HG03442 (cell line): ENCODE data around the gene BHLHE41.

ENCODE experiments used
- ATAC-seq: cut with Tn5 transposase; IDR thresholded peaks from one replicate; pipeline ENCODE4 v1.9.1; 2021; ENCODE audit warnings: mild to moderate bottlenecking, moderate library complexity; ENCODE audit not compliant: unreplicated experiment

Gene BHLHE41

DNA sequence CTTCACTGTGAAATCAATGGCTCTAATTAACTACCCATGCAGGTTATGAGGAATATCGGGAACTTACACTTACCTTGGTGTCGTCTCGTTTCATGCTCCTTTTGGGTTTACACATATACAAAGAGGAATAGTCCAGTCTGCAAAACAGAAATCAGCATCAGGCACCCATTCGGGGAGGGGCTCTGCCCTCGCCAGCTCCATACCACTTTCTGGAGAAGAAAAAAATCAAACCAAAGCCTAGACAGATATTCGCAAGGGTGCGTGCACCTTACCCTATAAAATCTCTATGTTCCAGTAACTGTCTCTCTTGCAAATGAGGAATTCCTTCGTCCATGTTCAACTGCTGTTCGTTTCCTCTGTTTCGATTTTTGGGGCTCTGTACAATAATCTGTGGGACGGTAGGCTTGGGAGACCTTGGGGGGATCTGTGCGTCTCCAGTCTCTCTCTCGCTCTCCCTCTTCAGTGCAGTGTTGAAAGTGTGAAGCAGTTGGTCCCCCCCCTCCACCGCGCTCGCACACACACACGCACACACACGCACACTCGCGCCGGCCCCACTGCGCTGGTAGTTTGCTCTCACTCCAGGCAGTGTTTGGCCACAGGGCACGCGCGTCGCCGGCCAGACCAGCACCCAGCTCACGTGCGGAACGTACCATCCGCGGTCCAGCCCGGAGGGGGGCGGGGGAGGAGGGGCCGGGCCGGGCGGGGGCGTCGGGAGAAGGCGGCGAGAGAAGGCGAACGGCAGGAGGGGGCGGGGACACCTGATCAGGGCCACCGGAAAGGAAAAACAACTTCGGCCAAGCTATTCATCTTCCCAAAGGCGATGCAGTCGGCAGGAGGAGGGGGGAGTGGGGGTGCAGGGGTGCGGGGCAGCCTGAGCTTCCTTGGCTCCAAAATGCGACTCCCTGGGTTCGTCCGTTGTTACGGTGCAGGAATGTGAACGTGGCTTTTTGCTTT is at the start of gene BHLHE41:
BHLHE41 (minus strand) TSS at position 592 of the 954 bp plus-strand sequence; CDS start at position 334, 258 bp downstream.
- ATAC-seq = no peak

DNA sequence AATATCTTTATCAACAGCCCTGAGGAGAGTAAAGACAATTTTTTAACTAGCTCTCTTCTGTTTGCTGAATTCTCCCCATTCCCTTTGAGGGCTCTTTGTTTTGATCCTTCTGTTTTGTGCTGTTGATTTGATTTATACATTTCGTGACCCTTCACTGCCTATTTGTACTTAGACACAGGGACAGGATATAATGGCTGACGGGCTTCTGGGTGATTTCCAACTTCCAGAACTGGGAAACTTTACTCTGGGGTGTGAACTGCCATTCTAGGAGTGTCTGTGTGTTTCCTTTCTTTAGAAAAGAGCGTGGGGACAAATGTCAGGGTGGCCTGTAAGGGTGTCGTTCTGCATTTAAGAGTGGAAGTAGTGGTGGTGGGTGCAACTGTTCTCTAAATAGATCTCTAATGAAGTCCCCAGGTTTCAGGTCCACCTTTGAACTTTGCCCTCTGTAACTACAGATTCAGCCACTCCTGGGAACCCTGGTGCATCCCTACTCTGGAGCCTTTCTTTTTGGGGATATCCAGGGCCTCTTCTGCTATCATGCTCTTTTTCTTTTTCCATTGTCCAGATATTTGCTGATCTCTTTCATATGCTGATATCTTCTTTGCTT is 48.2 kb upstream of the BHLHE41 start:
- ATAC-seq = no peak

DNA sequence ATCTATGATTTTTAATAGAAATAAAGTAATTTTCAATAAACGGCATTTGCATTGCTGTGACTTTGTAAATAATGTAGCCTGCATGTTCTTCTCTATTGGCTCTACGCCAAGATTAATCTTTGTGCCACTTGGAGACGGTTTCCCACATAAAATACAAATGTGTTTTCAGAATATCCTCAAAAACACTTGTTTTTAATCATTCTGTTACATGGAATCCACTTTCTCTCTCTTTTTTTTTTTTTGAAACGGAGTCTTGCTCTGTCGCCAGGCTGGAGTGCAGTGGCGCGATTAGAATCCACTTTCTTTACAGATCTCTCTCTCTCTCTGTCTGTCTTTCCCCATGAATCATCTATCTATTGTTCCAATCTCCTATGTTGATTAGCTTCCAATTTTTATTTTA is 47.7 kb upstream of the BHLHE41 start:
- ATAC-seq = no peak

DNA sequence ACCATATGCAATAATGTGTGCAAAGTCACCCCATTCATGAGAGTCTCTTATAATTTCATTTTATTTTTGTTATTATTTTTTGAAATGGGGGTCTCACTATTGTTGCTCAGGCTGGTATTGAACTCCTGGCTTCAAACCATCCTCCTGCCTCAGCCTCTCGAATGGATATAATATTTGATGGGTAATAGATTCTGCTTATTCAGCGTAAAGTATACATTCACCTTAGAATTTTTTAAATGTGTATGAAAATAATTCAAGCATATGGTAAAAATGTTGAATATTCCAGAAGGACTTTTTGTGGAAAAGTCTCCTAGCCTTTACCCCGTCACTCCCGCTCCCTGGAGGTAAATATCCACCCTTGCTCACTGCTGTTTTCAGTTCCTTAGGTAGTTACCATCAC is 47.2 kb upstream of the BHLHE41 start:
- no peak for ATAC-seq

DNA sequence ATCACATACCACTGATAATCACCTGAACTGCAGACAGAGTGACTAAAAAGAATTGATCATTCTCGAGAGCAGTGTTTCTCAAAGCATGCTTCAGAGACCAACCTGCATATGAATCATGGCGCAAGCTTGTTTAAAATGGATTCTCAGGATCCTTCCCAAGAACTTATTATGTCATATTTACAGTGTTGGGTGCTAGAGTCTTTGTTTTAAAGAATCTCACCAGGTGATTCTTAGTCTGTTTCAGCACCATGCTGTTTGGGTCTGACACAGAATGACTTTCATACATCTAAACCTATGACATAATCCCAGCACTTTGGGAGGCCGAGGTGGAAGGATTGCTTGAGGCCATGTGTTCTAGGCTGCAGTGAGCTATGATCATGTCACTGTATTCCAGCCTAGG is 39.3 kb upstream of the BHLHE41 start:
- ATAC-seq = no peak

DNA sequence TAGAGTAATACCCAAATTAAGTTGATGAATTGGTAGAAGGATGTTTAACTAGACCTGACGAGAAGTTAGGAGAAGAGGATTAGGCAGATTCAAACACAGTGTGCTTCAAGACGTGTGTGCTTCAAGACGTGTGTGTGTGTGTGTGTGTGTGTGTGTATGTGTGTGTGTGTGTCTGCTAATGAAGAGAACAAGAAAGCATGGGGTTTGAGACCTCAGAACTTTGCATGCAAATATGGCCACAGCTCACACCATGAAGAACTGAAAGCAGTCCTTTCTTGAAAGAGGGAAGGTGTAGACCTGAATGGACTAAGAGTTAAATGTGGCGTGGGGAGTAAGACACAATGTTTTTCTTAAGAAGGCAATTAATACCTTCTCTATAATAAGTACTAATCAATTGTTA is 38.1 kb upstream of the BHLHE41 start:
- peak; percentile 90 for ATAC-seq

DNA sequence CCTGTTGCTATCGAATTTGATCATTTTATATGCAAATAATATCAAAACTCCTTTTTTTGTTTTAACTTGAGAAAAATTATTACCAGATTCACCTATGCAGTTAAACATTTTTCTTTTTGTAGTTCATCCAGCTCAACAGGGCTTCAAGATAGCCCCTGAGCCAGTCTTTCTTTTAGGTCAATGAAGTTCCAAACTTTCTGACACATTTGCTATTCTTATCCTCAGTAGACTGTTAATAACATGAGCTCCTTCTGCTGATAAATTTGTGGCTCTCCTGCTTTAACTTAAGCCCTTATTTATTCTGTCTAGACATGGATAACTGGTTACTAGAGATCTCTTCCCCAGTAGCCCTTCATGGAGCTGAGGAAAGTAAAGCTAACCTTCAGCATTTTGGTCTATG is 37.3 kb upstream of the BHLHE41 start:
- ATAC-seq = no peak

DNA sequence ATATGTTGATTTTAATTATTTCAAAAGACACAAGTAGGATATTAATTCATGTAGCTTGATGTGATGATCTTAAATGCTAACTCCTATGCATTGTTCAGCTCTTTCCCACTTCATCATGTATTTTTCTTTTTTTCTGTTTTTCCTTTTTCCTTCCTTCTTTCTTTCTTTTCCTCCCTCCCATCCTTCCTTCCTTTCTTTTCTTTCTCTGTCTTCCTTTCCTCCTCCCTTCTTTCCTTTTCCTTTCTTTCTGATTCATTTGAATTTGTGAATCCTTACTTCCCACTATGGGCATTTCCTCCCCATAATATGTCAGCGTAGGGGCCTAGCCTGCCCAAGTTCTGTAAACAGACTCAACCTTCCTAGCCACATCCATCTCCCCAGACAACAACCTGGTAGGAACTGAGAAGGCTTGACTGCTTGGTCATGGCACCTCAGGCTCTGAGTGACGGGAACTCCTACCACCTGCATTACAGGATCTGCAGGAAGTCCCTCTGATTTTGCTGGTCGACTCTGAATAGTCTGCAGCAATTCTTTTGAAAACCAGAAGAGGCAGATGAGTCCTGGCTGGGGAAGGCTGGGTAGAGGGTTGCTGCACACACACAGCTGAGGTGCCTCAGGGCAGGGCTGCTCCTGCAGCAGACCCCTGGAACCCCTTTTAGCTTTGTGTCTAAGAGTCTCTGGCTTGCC is 33.4 kb upstream of the BHLHE41 start:
- ATAC-seq = no peak

DNA sequence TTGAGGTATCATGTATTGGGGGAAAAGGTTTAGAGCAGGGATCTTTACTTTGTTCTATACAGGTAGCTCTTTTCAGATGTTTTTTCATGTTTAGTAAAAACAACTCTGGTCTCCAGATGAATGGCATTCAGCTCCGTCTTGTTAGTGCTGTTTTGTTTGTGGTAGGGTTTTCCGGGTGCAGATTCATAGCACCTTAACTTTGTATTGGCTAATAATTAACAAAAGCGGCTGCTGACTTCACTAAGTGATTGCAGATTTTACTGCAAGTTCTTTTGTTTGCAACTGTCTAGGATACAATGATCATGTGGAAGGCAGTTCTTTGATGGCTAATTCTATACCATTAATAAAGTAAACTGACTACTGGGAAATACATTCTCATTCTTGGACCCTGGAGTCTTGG is 32.2 kb upstream of the BHLHE41 start:
- ATAC-seq = no peak

DNA sequence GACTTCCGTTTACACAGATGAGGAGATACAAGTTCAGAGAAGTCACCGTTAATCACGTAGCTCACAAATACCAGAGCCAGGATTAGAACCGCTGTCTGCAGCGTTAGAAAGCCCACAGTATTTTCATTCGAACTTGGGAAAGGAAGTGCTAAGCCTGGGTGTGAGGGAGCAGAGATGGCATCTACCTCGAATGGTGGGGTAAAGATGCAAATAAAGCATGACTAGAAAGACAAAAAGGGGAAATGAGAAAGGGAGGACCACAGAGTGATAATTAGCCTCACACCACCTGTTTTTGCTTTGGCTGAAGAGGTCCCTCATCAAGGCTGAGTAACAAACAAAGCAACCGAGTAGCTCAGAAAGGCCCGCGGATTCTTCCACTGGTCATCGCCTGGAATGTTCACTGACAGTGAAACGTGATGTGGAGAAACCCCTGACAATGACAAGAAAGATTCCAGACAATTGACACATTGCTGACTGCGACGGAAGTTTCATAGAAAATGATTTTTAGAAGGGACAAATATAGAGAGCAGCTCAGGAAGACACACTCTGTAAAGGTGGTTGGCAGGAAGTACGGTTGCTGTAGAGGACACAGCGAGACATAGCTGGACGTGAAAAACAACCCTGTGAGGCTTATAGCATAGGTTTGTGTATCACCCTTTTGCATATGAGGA is 31.5 kb upstream of the BHLHE41 start:
- peak; percentile 89 for ATAC-seq

DNA sequence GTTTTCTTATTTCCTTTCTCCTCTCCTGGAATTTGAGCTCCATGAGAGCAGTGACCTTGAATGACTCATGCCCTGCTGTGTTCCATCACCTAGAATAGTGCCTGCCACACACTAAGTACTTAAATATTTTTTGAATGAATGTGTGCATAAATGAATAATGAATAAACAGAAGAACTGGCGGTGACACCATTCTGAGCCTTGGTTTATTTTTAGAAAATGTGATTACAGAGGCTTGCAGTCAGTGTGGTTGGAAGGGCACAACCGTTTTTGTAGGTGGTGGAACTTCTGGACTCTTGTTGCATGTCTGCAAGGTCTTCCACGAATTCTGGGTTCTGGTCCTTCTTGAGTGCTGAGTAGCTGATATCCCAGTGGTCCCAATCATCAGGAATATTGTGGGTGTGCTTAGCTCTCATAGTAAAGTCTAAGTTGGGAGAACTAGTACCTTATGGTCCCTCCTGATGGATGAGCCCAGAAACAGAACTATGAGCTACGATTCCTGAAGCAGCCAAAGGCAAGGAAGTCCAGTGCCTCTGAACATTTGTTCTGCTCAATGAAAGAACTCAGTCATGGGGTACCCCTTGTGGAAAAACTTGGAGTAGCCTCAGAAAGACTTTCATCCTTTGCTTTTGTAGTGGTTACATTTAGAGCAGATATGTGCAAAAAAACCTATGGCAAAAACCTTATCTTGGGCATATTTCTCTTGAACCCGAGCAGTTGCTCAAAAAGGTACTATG is 28.8 kb upstream of the BHLHE41 start:
- no peak for ATAC-seq

DNA sequence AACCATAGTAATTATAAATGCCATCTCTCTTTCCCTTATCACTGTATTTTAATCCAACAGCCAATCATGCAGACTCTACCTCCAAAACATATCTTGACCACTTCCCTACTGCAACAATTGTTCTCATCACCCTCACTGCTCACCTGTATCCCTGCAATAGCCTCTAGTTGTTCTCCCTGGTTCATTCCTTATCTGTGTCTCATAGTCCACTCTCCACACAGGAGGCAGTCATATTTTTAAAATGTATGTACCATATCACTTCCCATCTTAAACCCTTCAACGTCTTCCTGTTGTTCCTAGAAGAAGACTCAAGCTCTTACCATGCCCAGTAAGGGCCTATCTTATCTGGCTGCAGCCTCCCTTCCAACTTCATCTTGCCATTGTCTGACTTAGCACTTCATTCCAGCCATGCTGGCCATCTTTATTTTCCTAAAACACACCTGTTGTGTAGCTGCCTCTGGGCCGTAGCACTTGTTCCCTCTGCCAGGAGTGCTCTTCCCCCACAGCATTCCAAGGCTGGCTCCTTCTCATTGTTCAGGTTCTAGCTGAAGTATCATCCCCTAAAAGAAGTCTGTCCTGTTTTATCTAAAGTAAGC is 27.8 kb upstream of the BHLHE41 start:
- ATAC-seq = no peak

DNA sequence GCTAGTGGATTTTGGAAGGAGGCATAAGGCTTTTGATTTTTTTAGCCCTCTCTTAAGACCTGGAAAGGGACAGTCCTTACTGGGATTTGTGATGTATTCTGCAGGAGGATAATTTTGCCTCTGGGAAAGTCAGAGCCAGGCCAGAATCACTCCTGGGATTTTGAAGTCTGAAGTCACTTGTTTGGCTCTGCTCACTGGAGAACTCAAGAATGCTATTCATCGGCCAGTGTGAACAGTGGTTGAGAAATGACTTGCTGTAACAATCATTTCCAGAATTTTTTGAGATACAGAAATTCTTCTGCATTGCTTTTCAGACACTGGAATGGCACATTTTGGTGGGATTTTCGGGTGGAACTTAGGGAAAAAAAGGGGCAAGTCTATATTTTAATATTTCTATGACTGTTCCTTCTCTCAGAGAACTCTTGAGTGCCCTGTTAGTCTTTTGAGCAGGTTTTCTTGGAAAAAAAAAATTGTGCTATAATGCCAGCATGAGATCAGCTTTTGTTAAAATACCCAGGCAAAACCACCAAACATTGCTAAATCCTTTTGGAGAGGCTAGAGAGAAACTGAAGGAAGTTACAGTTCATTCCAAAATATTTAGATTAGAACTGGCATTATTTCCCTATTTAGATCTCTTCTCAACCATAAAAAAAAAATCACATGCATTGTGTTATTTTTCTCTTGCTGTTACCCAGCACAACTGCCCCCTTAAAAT is 26.1 kb upstream of the BHLHE41 start:
- ATAC-seq = no peak

DNA sequence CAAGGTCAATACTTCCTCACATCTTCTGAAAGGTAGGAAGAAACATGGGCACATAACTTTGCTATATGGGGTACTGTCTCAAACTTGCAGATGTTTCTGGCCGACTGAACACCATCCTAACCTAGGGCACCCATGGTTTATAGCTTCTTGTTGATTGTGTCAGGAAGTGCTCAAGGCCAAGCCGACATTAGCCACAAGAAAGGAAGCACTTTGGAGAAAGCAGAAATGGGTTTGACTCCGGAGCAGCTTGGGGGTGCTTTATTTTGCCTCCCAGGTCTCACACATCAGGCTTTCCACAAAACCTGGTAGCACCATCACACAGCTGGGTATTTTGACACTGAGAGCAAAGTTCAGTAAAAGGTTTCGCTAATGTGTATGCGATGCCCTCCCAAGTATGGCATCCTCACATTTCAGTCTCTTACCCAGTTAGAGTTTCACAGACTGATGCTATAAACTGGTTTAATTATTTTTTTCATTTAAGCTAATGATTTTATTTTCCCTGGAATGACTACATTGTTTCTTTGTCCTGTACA is 25.2 kb upstream of the BHLHE41 start:
- ATAC-seq = no peak

DNA sequence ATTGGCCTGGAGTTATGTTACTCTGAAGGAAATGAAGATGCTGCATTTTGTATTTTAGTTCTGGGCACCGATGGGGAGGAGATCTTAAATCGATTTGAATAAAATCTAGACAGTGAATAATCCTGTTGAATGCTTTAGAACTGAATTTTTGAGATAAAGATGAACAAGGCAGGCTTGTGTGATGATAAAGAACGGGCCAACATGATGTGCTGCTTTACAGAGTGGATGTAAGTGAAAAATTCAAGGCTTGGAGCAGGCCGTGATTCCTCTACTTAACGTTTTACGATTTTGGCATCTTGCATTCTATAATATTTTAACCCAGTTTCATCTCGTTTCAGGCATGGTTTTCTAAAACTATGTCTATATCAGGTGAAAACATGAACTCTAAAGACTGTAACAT is 23.5 kb upstream of the BHLHE41 start:
- no peak for ATAC-seq

DNA sequence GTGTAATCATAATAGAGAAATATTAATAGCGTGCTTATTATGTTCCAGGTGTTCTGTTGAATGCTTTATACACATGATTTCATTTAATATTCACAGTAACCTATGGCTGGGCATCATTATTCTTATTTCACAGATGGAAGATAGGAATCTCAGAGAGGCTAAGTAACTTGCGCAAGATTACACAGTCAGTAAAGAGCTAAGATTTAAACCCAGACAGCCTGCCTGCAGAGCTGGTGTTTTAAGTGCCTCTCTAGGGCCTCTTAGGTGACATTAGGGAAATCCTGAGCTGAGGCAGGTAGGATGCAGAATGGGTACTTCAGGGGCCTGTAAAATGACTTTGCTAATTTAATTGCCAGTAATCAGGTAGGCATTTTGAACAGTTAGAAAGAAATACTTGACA is 18.5 kb upstream of the BHLHE41 start:
- ATAC-seq = no peak

DNA sequence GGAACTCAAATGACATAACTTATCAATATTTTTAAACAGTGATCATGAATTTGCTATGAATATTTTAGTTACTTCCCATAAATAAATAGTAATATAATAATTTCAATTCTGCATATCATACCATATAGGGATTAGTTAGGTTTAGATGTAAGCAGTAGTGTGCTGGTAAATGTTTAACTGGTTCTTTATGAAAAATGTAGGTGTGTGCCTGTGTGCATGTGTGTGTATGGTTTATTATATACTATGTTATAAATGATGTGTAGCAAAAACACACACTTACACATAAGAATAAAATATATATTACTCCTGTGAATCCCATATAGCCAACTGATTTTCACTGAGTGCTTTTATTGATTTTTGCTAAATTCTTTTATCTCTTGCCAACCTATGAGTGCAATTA is 14.0 kb upstream of the BHLHE41 start:
- ATAC-seq = no peak

DNA sequence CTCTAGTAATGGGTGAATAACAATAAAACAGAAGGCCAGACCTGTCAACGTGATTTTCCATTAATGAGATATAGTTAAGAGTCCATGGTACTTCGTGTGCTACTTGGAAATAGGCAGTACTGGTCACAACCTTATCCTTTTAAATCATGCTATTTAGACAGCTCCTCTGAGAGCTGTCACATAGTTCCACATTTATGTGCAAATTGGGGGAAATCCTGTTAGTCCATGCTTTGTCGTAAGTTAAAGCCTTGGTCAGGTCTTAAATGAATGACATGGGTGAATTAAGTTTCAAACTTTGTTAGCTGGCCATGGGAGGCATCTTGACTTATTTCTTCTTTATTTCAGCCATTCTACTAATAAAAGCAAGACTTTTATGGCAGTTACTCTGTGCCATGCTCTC is 11.9 kb upstream of the BHLHE41 start:
- ATAC-seq = no peak

DNA sequence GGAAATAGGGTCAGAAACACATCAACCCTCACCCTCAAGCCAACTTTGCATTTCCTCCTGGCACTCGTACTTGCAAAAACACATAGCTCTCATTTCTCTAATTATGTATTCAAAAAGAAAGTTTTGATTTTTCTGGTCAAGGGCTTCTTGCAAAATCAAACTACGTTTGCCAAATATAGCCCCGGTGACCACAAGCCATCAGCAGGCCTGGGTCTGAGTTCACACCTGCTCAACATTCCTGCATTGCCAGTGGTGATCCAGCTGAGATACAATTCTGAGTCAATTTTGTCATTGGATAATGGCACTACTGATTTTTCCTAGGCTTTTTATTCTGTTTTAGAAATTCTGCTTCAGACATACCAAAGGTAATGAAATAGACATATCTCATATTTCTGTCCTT is 10.7 kb upstream of the BHLHE41 start:
- no peak for ATAC-seq
